A673 (cell line): ENCODE measurements around the gene SAAL1.

ENCODE experiments used
- CTCF ChIP-seq: fragments of 300-800, 200-600 bp; sonication (generic); conservative IDR thresholded peaks from 2 replicates; pipeline ENCODE4 v1.5.1; 2017; ENCODE audit warnings: low read depth, mild to moderate bottlenecking, antibody characterized with exemption, low read length, moderate library complexity, mixed read lengths
- EZH2 ChIP-seq: fragments of 200-600 bp; sonication (generic); IDR thresholded peaks from 2 replicates; pipeline ENCODE4 v1.6.1; 2017; ENCODE audit warnings: borderline replicate concordance, low read depth, mild to moderate bottlenecking, mixed read lengths, antibody characterized with exemption, low read length; ENCODE audit not compliant: poor library complexity, severe bottlenecking

- no peak for TF ChIP-seq EZH2
- TF ChIP-seq CTCF: no peak
Measured at GRCh38 chr11:18054511-18055103, 51.3 kb downstream of the SAAL1 start.
